Transverse colon (tissue), 3 donors: ENCODE measurements around the gene ARFGEF2.

Experiments
- CTCF ChIP-seq, 5 experiments: fragments of 200-600 bp in 3 of 5; fragments of 450-650 bp in 2 of 5; sonication (generic) in 3 of 5; IDR thresholded peaks; 1 replicate in 2 of 5; 2 replicates in 3 of 5; pipeline ENCODE4 v1.5.1; 2016 to 2017; ENCODE audit warnings: antibody characterized with exemption in 5 of 5, inconsistent platforms in 3 of 5, mild to moderate bottlenecking in 2 of 5, moderate library complexity in 1 of 5
- EP300 ChIP-seq: sonication (generic); formaldehyde crosslinking; IDR thresholded peaks from one replicate; pipeline ENCODE4 v1.6.1; 2017; ENCODE audit warnings: antibody characterized with exemption, low read depth

GRCh38 chr20:48916699-48917098 lies 4.8 kb upstream of the ARFGEF2 start:
- no peak for TF ChIP-seq CTCF (IDR thresholded peaks at IDR 0.05)
- no peak for TF ChIP-seq EP300
